ENCODE measurements around the gene POLDIP3.

DNA sequence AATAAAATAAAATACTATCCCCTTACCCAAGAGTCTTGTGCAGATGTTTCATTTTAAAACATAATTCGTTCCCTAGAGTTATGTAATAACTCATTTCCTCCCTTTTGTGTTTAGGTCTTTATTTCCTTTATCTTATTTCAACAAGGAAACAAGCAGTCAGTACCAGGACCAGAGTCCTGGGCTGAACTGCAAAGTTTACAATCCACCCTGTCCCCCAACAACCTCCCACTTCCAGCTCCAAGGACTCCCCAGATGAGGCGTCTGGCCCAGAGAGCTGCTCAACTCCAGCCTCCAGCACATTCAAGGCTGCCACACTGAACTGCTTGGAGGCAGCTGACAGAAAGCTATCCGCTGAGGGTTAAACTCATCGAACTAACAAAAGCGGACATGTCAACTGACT lies 4.5 kb downstream of the POLDIP3 start:
- TF ChIP-seq CTCF (IDR thresholded peaks at IDR 0.05) (no peak), ZFX (IDR thresholded peaks at IDR 0.05; ENCODE audit: borderline replicate concordance) (no peak)
